GM23338 (cell line): ENCODE measurements around the gene TTL.
"Not testable (repeated sequence)": the region's sequence is repeated elsewhere in the genome, so short reads cannot be mapped to it uniquely, and the experiment has no call there.

Experiments
- CREB1 ChIP-seq: fragments of 250-450 bp; sonication (Bioruptor Pico); IDR thresholded peaks from 2 replicates; pipeline ENCODE4 v1.5.0; 2020; ENCODE audit warnings: low read depth, mild to moderate bottlenecking, moderate library complexity
- CTCF ChIP-seq, 2 experiments: fragments of 200-600 bp in 1 of 2; sonication (generic) in 1 of 2; conservative IDR thresholded peaks; 2 replicates each; pipeline versions ENCODE4 v1.5.1 to v1.6.1; 2016 to 2017; ENCODE audit warnings: antibody characterized with exemption in 2 of 2, low read depth in 2 of 2, mild to moderate bottlenecking in 2 of 2, moderate library complexity in 1 of 2
- EZH2 ChIP-seq: fragments of 200-600 bp; sonication (generic); IDR thresholded peaks from one replicate; pipeline ENCODE4 v1.8.0; 2017; ENCODE audit warnings: antibody characterized with exemption, mild to moderate bottlenecking, low read depth; ENCODE audit not compliant: unreplicated experiment
- EZH2phosphoT487 ChIP-seq: fragments of 200-600 bp; sonication (generic); IDR thresholded peaks from one replicate; pipeline ENCODE4 v1.8.1; 2018; ENCODE audit warnings: antibody characterized with exemption; ENCODE audit not compliant: unreplicated experiment
- JUNB ChIP-seq: IDR thresholded peaks from one replicate; pipeline ENCODE4 v1.6.1; 2016; ENCODE audit warnings: antibody characterized with exemption; ENCODE audit not compliant: unreplicated experiment
- POLR2AphosphoS5 ChIP-seq: IDR thresholded peaks from 2 replicates; pipeline ENCODE4 v1.6.1; 2016; ENCODE audit warnings: antibody characterized with exemption, low read depth
- REST ChIP-seq: IDR thresholded peaks from one replicate; pipeline ENCODE4 v1.6.1; 2018; ENCODE audit warnings: antibody characterized with exemption; ENCODE audit not compliant: unreplicated experiment
- ZNF331 ChIP-seq: fragments of 250-450 bp; sonication (Bioruptor Pico); IDR thresholded peaks from 2 replicates; pipeline ENCODE4 v1.5.0; 2020; ENCODE audit warnings: low read depth, mild to moderate bottlenecking, moderate library complexity

GRCh38 chr2:112566508-112566907 lies 84.6 kb downstream of the TTL start:
- not testable (repeated sequence) for TF ChIP-seq CTCF (conservative IDR thresholded peaks at IDR 0.05; ENCODE audit: low read depth in 2 of 2); EZH2; EZH2phosphoT487; REST; POLR2AphosphoS5; JUNB; CREB1 (CRISPR knock-in tag); ZNF331 (CRISPR knock-in tag)
